GM12873 (cell line): ENCODE measurements around the gene GNRHR.

Experiments
- TF ChIP-seq, protein P1 (sequence below): IDR thresholded peaks from 2 replicates; pipeline ENCODE4 v1.5.1; 2012; ENCODE audit warnings: low read depth, mild to moderate bottlenecking, moderate library complexity, low read length, control low read depth; ENCODE audit not compliant: insufficient read depth; ENCODE audit errors: missing control alignments

The GNRHR gene

GRCh38 chr4:67725981-67726380 is 28.2 kb downstream of the GNRHR start:
- TF ChIP-seq, protein P1, sequence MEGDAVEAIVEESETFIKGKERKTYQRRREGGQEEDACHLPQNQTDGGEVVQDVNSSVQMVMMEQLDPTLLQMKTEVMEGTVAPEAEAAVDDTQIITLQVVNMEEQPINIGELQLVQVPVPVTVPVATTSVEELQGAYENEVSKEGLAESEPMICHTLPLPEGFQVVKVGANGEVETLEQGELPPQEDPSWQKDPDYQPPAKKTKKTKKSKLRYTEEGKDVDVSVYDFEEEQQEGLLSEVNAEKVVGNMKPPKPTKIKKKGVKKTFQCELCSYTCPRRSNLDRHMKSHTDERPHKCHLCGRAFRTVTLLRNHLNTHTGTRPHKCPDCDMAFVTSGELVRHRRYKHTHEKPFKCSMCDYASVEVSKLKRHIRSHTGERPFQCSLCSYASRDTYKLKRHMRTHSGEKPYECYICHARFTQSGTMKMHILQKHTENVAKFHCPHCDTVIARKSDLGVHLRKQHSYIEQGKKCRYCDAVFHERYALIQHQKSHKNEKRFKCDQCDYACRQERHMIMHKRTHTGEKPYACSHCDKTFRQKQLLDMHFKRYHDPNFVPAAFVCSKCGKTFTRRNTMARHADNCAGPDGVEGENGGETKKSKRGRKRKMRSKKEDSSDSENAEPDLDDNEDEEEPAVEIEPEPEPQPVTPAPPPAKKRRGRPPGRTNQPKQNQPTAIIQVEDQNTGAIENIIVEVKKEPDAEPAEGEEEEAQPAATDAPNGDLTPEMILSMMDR: no peak

GRCh38 chr4:67725132-67725531 is 29.1 kb downstream of the GNRHR start:
- TF ChIP-seq, protein P1: no peak

DNA sequence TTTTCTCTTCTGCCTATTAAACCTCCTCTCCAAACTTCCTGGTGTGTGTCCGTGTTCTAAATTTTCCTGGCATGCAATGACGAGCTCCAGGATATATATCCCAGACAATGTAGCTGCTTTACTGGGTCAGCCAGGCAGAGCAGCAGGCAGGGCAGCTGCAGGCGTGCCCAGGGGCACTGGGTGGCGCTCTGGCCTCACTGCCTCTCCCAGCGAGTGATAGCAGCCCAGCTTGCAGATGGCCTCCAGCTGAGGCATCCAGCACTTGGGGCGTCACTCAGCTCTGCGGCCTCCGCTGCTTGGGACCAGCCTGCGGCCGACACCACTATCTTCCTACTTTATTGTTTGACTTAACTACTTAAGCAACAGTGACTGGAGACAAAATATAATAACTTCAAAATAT is 30.2 kb downstream of the GNRHR start:
- TF ChIP-seq, protein P1: peak; percentile 9

DNA sequence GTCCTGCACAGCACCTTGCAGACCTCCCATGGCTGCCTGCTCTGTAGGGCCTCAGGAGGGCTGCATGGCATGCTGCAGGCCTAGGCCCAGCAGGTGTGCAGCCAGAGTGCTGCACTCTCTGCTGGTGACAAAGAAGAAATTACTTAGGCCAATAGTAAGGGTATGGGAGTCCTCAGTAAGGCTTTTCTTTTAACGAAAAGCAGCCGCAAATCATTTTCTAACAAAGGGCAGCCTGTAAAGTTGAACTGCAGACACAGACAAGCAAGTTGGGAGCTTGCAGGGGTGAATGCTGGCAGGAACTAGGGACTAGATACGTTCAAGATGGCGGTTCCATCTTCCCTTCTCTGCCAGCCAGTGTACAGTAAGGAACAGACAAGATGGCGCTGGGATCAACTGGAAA is 30.8 kb downstream of the GNRHR start:
- TF ChIP-seq, protein P1: no peak

GRCh38 chr4:67721770-67722597 is 32.2 kb downstream of the GNRHR start:
- TF ChIP-seq, protein P1: no peak

DNA sequence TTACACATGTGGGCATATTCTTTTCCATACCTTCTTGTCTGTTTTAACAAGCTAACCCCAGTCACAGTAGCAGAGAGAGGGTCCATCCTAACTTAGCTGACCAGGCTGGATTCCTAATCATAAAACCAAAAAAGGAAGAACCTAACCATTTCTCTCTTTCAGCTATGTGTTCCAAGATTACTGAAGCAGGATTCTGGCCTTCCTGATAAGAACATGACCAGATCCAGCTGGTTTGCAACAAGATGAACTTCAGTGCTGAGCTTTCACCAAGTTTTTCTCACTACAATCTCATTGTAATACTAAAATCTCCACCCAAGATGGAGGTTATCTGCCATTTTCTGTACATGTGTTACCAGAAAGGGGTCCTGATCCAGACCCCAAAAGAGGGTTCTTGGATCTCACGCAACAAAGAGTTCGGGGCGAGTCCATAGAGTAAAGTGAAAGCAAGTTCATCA is 32.8 kb downstream of the GNRHR start:
- TF ChIP-seq, protein P1: no peak

DNA sequence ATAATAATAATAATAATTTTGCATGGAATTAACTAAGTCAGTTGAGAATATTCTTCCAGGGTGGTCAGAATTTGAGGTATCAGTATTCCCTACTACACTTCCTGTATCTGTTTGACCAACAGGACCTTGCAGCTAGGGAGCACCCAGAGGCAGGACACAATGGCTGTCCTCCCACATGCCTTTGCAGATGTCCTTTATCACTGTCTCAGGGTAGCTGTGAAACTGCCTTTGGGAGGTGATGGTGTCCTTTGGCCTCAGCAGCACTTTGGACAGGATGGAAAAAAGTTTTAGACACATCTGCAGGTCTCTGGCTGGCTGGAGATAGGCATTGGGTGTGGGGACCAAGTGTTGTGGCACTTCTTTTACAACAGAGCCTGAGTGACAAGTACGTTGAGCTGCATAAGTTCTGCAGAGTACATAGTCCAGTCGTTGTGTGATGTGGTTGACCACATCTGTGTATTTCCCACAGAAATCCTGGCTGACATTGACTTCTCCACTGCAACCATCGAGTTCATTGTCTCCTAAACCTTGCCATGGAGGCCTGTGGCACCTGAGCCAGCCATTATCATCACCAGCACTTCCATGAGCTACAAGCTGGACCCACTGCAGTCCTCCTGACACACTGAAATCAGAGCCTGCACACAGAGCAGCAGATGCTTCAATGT is 34.1 kb downstream of the GNRHR start:
- TF ChIP-seq, protein P1: no peak
